Neural cell (in vitro differentiated cells): ENCODE data around the gene SIN3A. TPM values are rescaled to one million over a fixed set of nuclear protein-coding genes. Genes with fewer than 3 reads are reported as not detected.

Source experiments
- H2AFZ ChIP-seq: fragments of 200-600, 300-800 bp; sonication (generic), shearing (Covaris generic); 2 replicates; pipeline ENCODE4 v1.6.0; 2014; ENCODE audit warnings: low read depth, mild to moderate bottlenecking, antibody characterized with exemption, low read length, moderate library complexity
- H3F3A ChIP-seq: fragments of 200-600 bp; shearing (Covaris generic); 2 replicates; pipeline ENCODE4 v1.6.1; 2016; ENCODE audit warnings: mild to moderate bottlenecking, moderate library complexity, mixed read lengths, antibody characterized with exemption, low read length; ENCODE audit not compliant: insufficient read depth, poor library complexity, severe bottlenecking
- H3K27ac ChIP-seq: fragments of 200-600, 300-800 bp; sonication (generic), shearing (Covaris generic); 2 replicates; pipeline ENCODE4 v1.5.1; 2014; ENCODE audit warnings: mild to moderate bottlenecking, low read length, moderate library complexity
- H3K27me3 ChIP-seq: fragments of 300-800, 200-600 bp; sonication (generic), shearing (Covaris generic); 2 replicates; pipeline ENCODE4 v1.6.0; 2014; ENCODE audit warnings: mild to moderate bottlenecking, low read depth, low read length, moderate library complexity; ENCODE audit not compliant: insufficient read depth
- H3K36me3 ChIP-seq: fragments of 300-800, 200-600 bp; sonication (generic), shearing (Covaris generic); 2 replicates; pipeline ENCODE4 v1.5.1; 2014; ENCODE audit warnings: mild to moderate bottlenecking, antibody characterized with exemption, low read length, moderate library complexity; ENCODE audit not compliant: insufficient read depth
- H3K4me2 ChIP-seq: fragments of 300-800, 200-600 bp; sonication (generic), shearing (Covaris generic); 2 replicates; pipeline ENCODE4 v1.6.0; 2014; ENCODE audit warnings: mild to moderate bottlenecking, low read length
- H3K4me3 ChIP-seq: fragments of 300-800, 200-600 bp; sonication (generic), shearing (Covaris generic); 2 replicates; pipeline ENCODE4 v1.5.1; 2014; ENCODE audit warnings: mild to moderate bottlenecking, low read length, moderate library complexity
- H3K79me2 ChIP-seq: fragments of 200-600 bp; shearing (Covaris generic); replicated peaks from 2 replicates; pipeline ENCODE4 v1.6.0; 2014; ENCODE audit warnings: mild to moderate bottlenecking, low read length, moderate library complexity; ENCODE audit not compliant: insufficient read depth
- H3K9ac ChIP-seq: fragments of 300-800, 200-600 bp; sonication (generic), shearing (Covaris generic); 2 replicates; pipeline ENCODE4 v1.6.1; 2016; ENCODE audit warnings: mild to moderate bottlenecking, low read length, mixed read lengths
- H3K9me2 ChIP-seq: fragments of 200-600 bp; shearing (Covaris generic); 2 replicates; pipeline ENCODE4 v1.6.1; 2016; ENCODE audit warnings: mild to moderate bottlenecking, low read length, mixed read lengths; ENCODE audit not compliant: insufficient read depth
- H3K9me3 ChIP-seq: fragments of 200-600, 300-800 bp; sonication (generic), shearing (Covaris generic); 2 replicates; pipeline ENCODE4 v1.6.1; 2016; ENCODE audit warnings: mild to moderate bottlenecking, mixed run types, low read length, moderate library complexity, mixed read lengths
- H4K20me1 ChIP-seq: fragments of 200-600 bp; shearing (Covaris generic); 2 replicates; pipeline ENCODE4 v1.6.1; 2016; ENCODE audit warnings: mild to moderate bottlenecking, mixed run types; ENCODE audit not compliant: insufficient read depth
- CTCF ChIP-seq: fragments of 450-650 bp; IDR thresholded peaks from 2 replicates; pipeline ENCODE4 v1.5.1; 2014; ENCODE audit warnings: antibody characterized with exemption, mild to moderate bottlenecking, moderate library complexity; ENCODE audit not compliant: poor library complexity, severe bottlenecking
- EP300 ChIP-seq: fragments of 450-650 bp; conservative IDR thresholded peaks from 2 replicates; pipeline ENCODE4 v1.6.1; 2014; ENCODE audit warnings: antibody characterized with exemption, mild to moderate bottlenecking, moderate library complexity; ENCODE audit not compliant: poor library complexity, severe bottlenecking
- EZH2 ChIP-seq: fragments of 200-600, 300-800 bp; shearing (Covaris generic), sonication (generic); IDR thresholded peaks from 2 replicates; pipeline ENCODE4 v1.6.1; 2014; ENCODE audit warnings: antibody characterized with exemption, low read length, borderline replicate concordance, mild to moderate bottlenecking; ENCODE audit not compliant: insufficient read depth, poor library complexity, severe bottlenecking
- MXI1 ChIP-seq: fragments of 450-650 bp; conservative IDR thresholded peaks from 2 replicates; pipeline ENCODE4 v1.6.1; 2014; ENCODE audit warnings: antibody characterized with exemption, mild to moderate bottlenecking; ENCODE audit not compliant: poor library complexity, severe bottlenecking
- POLR2AphosphoS5 ChIP-seq: IDR thresholded peaks from 2 replicates; pipeline ENCODE4 v1.6.1; 2012
- RAD21 ChIP-seq: fragments of 450-650 bp; conservative IDR thresholded peaks from 2 replicates; pipeline ENCODE4 v1.6.1; 2014; ENCODE audit warnings: antibody characterized with exemption, mild to moderate bottlenecking, moderate library complexity
- REST ChIP-seq: IDR thresholded peaks from 2 replicates; pipeline ENCODE4 v1.6.1; 2012; ENCODE audit warnings: borderline replicate concordance
- SMC3 ChIP-seq: fragments of 450-650 bp; conservative IDR thresholded peaks from 2 replicates; pipeline ENCODE4 v1.6.1; 2014; ENCODE audit warnings: antibody characterized with exemption, mild to moderate bottlenecking, moderate library complexity; ENCODE audit not compliant: poor library complexity
- TAF1 ChIP-seq: IDR thresholded peaks from 2 replicates; pipeline ENCODE4 v1.6.1; 2012; ENCODE audit warnings: low read depth
- polyA plus RNA-seq: library from polyadenylated mRNA; depleted of rRNA; stranded (reverse); fragments of >200 nt; gene quantifications from 2 replicates; pipeline ENCODE4 v1.2.3, GENCODE V29; 2014

The SIN3A gene
- polyA plus RNA-seq, 1 donor from 2014 or later, result 13.7 TPM

GRCh38 chr15:75329571-75329970 is 121.9 kb downstream of the SIN3A start:
- Histone ChIP-seq H3K27me3 (no peaks in the 10 kb centered on the region), H4K20me1 (no peaks in the 10 kb centered on the region), H3F3A (no peaks in the 10 kb centered on the region), H3K9ac (no peak overlapping the region), H3K9me3 (no peaks in the 10 kb centered on the region), H3K4me2 (no peak overlapping the region), H3K36me3 (no peaks in the 10 kb centered on the region), H3K27ac (no peak overlapping the region), H3K4me3 (no peak overlapping the region), H2AFZ (no peak overlapping the region), H3K79me2 (no peaks in the 10 kb centered on the region), H3K9me2 (no peaks in the 10 kb centered on the region)
- TF ChIP-seq POLR2AphosphoS5, result no peak
- no peak for TF ChIP-seq REST
- TF ChIP-seq EZH2, result no peak
- no peak for TF ChIP-seq TAF1
- TF ChIP-seq EP300, result no peak
- TF ChIP-seq CTCF, result no peak
- no peak for TF ChIP-seq RAD21
- TF ChIP-seq SMC3, result no peak
- no peak for TF ChIP-seq MXI1

- no peak for TF ChIP-seq REST
- no peak for TF ChIP-seq CTCF
- no peak for TF ChIP-seq POLR2AphosphoS5
- no peak for TF ChIP-seq EZH2
- no peak for TF ChIP-seq RAD21
- TF ChIP-seq EP300, result no peak
- Histone ChIP-seq H3K36me3 (no peaks in the 10 kb centered on the region), H3K27ac (no peak overlapping the region), H3K9me2 (no peaks in the 10 kb centered on the region), H2AFZ (no peak overlapping the region), H3F3A (no peaks in the 10 kb centered on the region), H3K4me2 (no peak overlapping the region), H3K4me3 (no peak overlapping the region), H3K27me3 (no peaks in the 10 kb centered on the region), H3K79me2 (no peaks in the 10 kb centered on the region), H3K9ac (no peak overlapping the region), H3K9me3 (no peaks in the 10 kb centered on the region), H4K20me1 (no peaks in the 10 kb centered on the region)
These were observed 122.8 kb downstream of the SIN3A start for GRCh38 chr15:75328493-75329314.
